HT-29 (cell line): ENCODE measurements around the gene DNAH8. TPM values are rescaled to one million over a fixed set of nuclear protein-coding genes. Genes with fewer than 3 reads are reported as not detected.
"Not testable (repeated sequence)": the region's sequence is repeated elsewhere in the genome, so short reads cannot be mapped to it uniquely, and the experiment has no call there.

Experiments used
- DNase-seq: peaks from one replicate; pipeline ENCODE4 v3.0.0-alpha.2; 2015; ENCODE audit warnings: low spot score
- total RNA-seq: library from RNA; depleted of rRNA; stranded (reverse); fragments of >200 nt; shearing (Covaris generic); gene quantifications from 2 replicates; pipeline ENCODE4 v1.2.3, GENCODE V29; 2014

The DNAH8 gene
- total RNA-seq, 1 experiment from 2014 or later: not detected

- no peak for DNase-seq
Measured at GRCh38 chr6:38901802-38902522, 186.9 kb downstream of the DNAH8 start.

DNA sequence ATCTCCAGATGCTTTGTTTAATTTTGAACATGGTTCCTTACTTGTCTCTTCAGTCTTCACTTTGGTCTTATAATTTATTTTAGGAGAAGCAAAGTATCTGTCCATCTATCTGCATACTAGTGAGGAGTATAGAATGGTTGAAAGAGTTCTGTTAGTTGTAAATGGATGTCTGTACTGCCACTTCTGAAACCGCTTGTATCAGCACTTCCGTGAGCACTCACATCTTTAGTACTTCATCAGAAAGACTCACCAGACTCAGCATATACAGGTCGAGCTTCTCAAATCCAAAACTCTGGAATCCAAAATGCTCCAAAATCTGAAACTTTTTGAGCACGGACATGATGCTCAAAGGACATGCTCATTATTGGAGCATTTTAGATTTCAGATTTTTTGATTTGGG lies 191.5 kb downstream of the DNAH8 start:
- no peak for DNase-seq

- DNase-seq: no peak
Measured at GRCh38 chr6:38907264-38907663, 192.2 kb downstream of the DNAH8 start.

DNA sequence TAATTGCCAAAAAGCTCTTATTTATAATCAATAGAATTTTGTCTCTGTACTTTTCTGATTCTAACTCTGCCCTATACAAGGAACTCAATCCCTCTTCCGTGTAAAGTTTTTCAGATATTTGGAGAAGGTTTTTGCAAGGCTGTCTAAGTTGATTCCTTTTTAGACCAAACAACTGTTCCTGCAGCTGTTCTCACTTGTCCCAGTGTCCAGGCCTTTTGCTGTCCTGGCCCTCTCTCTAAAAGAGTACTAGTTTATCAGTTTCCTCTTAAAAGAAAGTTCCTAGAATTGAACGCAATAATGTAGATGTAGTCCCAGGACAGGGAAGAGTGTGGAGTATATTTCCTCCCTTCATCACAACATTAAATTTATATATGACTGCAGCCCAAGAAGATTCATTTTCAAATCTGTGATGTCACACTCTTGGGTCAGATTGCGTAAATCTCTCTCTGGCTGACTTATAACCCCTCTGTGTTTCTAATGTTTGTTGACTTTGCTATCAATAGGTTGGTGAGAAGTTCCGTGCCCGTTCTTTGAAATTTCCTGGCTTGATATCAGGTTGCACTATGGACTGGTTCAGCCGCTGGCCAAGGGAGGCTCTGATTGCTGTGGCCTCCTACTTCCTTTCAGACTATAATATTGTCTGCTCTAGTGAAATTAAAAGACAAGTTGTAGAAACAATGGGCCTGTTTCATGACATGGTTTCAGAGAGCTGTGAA lies 194.1 kb downstream of the DNAH8 start:
- DNase-seq: peak; percentile 36

DNA sequence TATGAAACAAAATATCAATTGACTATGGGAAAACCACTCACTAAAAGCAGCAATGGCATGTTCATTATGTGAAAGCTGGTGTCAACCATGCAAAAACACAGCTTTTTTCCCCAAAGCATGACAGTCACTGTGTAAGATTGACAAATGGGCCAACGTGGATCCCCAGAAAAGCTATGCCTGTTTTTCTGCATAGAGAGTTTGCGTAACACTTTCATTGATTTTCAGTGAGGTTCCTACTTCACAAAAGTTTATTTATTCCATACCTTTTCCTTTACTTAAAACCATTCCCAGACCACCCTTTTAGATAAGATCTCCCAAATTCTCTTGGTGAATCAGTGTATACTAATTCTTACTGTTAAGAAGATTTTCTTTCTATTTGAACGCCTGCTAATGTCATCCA lies 195.1 kb downstream of the DNAH8 start:
- DNase-seq: no peak

DNA sequence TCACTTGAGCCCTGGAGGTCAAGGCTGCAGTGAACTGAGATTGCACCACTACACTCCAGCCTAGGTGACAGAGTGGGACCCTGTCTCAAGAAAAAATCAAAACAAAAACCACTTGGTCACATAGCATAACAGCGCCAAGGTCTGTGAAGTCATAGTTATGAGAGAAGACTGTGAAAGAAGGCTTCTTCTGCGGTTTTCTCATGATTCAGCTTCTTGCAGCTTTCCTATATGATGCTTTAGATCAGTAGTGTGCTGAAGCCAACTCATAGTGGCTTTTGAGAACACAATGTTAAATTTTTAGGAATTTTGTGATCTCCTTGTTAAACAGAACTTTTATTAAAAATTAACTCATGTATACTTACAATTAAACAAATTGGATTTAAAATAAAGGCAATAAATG lies 197.3 kb downstream of the DNAH8 start:
- no peak for DNase-seq

GRCh38 chr6:38915205-38915925 lies 200.3 kb downstream of the DNAH8 start:
- no peak for DNase-seq

DNA sequence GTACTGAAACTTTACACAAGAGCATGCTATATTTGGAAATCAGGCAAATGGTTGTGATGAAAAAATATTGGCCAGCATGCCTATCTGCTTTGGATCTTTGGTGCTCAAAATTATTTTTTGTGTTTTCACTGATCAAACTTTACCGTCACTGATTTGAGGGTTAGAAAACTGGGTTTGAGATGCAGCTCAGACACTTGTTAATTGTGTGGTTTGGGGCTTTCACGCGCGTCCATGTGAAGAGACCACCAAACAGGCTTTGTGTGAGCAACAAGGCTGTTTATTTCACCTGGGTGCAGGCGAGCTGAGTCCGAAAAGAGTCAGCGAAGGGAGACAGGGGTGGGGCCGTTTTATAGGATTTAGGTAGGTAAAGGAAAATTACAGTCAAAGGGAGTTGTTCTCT lies 206.4 kb downstream of the DNAH8 start:
- not testable (repeated sequence) for DNase-seq

DNA sequence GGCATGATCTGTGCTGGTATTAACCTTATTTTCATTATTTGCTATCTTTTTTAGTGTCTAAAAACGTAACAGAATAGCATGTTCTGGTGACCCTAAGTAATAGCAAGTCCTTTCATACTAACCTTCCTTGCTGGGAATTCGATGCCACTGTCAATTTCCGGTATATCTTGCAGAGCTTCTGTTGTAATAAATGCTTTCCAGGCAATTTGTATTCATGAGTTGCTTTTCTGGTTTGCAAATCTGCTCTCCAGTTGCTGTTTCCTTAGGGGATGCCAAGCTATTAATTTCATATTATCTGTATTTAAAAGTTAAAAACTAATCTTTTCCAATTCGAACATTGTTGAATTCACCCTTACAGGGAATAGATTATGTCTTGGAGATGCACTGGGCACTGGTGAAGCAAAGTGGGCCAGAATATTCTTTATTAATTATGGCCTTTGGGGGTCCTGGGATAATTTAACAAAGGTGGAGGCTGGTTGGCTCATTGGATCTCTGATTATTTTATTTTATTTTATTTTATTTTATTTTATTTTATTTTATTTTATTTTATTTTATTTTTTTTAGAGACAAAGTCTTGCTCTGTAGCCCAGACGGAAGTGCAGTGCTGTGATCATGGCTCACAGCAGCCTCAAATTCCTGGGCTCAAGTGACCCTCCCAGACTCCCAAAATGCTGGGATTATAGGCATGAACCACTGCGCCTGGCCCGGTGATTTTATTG lies 209.8 kb downstream of the DNAH8 start:
- DNase-seq: no peak

- no peak for DNase-seq
Measured at GRCh38 chr6:38929560-38929959, 214.4 kb downstream of the DNAH8 start.

DNA sequence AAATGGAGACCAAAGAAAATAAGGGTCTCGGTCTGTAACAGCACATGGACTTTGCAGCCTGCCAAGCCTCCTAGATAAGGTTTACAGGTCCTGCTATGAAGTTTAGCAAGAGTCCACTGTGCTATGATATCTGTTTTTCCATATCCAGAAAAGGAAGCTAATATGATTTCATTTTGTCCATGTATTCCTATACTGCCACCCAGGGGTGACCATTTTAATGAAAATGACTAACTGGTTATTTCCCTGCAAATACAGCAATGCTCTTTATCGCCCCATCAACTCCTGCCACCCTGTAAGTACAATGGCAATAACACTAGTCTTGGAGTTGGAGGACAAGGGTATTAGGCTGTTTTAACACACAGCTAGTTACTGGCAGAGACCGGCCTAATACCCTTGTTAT lies 218.3 kb downstream of the DNAH8 start:
- peak; percentile 67 for DNase-seq

DNA sequence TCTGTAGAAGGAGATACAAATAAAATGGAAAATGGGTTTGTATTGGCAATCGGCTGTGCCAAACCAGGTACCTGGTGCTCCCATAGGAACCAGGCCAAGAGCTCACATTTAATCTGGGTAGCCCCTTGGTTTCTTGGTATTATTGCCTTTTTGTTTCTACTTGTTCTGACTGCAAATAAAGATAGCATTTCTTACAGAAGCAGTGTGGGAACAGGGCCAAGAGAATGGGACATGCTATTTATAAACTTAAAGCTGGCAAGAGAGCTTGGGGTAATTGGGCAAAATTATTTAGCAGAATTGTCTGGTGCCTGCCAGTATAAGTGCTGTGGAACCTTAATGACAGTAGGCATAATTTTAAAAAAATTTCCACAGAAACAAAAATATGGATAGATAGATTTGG lies 219.9 kb downstream of the DNAH8 start:
- DNase-seq: no peak

DNA sequence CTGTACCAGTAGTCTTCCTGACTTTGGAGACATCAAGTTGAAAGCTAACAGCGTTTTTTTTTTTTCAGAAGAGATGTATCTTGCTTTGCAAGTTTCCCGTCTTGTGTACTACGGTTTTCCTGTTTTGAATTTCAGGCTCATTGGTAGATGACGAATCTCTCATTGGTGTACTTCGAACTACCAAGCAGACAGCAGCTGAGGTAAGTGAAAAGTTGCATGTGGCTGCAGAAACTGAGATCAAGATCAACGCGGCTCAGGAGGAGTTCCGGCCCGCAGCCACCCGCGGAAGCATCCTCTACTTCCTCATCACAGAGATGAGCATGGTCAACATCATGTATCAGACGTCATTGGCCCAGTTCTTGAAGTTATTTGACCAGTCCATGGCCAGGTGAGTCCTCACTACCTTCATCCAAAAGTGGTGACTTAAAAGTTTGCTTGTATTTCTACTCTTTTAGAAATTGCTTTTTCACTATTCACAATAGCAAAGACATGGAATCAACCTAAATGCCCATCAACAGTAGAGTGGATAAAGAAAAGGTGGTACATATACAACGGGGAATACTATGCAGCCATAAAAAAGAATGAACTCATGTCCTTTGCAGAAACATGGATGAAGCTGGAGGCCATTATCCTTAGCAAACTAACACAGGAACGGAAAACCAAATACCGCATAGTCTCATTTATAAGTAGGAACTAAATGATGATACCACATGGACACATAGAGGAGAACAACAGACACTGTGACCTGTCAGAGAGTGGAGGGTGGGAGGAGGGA lies 222.9 kb downstream of the DNAH8 start:
- DNase-seq: no peak

- no peak for DNase-seq
Measured at GRCh38 chr6:38938741-38939140, 223.6 kb downstream of the DNAH8 start.

DNA sequence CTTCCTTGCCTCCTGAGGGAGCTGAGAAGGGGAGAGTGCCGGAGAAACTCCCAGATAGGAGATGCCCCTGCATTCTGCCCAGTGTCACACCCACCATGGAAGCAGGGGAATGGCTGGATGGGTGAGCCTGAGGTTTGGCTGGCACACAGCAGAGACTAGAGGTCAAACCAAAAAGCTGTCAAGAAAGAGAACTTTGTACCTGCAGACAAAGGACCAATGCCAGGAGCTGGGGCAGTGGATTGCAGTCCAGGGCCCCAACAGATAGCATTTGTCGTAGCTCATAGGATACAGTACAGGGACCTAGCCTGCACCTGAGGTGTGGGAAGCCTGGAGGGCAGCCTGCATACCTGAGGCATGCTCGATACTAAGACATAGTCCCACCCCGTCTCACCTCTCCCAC lies 227.3 kb downstream of the DNAH8 start:
- no peak for DNase-seq

DNA sequence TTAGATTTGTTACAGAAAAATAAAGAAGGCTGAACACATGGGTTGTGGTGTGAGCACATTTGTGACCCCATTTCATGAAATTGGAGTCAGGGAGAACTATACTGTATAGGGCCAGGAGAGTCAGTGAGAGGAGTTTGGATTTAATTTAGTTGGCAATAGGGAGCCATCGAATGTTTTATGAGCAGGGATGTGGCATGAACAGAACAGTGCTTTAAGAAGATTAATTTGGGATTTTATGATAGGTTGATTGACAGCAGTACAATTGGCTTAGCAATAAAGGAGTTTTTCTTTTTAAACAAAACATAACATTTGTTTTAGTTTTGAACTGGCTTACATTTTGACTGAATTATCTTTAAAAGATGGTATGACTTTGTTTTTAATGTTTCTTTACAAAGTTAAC lies 227.9 kb downstream of the DNAH8 start:
- no peak for DNase-seq

DNA sequence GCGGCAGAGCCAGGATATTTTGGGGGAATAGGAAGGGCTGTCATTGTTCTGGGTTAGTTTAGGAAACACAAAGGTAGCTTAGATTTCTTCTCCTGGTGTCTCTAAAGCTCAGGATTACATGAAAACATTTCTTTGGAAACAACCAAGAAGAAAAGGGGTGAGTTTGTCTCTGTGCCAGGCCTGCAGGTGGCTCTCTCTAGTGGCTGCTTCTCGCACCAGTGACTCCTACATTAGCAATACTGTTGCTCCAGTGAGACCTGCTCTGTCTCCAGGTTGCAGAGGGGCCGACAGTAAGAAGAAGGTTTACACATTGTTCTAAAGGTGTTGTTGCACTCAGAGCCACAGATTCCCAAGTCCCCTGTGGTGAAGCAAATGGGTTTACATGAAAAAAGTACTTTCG lies 228.9 kb downstream of the DNAH8 start:
- DNase-seq: peak; percentile 14

DNA sequence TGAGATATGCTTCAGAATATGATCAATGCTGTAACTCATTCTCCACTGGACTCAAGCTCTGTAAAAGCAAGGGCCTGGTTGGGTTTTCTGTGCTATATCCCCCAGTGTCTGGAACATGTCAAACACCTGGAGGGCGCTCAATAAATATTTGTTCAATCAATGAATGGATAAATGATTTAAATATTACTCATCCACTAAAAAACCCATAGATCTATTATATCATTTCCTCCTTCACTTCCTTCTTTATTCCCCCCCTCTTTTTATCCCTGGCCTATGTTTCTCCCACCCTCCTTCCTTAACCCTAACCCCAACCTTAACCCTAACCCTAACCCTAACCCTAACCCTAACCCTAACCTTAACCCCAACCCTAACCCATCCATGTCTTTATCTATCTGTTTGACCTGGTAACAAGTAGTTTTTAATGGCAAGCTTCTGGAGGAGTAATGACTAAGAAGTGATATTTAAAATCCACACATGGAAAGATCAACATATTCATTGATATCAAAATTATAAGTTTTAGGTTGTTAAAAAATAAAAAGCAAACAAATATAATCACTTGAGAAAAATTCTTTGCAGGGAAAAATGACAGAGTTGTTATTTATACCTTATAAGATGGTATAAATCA lies 229.7 kb downstream of the DNAH8 start:
- no peak for DNase-seq

DNA sequence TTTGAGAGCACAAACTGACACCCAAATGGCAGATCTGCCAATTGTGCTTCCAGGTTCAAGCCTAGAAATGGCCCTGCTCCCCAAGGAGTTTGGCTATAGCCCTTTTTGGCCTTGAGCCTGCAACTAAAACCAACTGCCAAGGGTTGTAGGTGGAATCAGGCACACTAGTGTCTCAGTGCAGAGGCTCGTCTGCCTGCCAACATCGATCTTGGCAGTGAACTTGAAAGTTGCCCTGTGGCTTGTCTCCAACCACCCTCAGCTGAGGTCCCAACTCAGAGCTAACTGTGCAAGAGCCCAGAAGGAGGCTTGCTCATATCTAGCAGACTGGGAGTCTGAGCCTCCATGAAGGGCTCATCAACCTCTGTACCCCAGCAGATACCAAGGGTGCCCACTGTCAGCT lies 240.8 kb downstream of the DNAH8 start:
- DNase-seq: no peak

DNA sequence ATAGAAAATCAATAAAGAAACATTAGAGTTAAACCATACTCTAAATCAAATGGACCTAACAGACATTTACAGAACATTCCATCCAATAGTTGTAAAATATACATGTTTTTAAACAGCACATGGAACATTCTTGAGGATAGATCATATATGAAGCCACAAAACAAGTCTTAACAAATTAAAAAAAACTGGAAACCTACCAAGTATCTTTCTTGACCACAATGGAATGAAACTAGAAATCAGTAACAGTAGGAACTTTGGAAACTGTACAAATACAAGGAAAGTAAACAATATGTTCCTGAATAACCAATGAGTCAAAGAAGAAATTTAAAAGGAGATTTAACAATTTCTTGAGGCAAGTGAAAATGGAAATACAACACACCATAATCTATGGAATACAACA lies 242.3 kb downstream of the DNAH8 start:
- no peak for DNase-seq

DNA sequence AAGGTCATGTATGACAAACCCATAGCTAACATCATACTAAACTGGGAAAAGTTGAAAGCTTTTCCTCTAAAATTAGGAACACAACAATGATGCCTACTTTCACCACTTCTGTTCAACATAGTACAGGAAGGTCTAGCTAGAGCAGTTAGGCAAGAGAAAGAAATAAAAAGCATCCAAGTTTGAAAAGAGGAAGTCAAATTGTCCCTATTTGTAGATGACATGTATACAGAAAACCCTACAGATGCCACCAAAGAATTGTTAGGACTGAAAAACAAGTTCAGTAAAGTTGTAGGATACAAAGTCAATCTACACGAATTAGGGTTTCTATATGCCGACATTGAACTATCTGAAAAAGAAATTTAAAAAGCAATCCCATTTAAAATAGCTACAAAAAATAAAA lies 244.0 kb downstream of the DNAH8 start:
- no peak for DNase-seq
